Heart left ventricle (tissue), 16 donors: Measurements from ENCODE around the gene PHGDH. TPM values are rescaled to one million over a fixed set of nuclear protein-coding genes. Genes with fewer than 3 reads are reported as not detected.

Experiments
- ATAC-seq, 4 donors: fragments of 200-7000 bp; cut with Tn5 transposase; one replicate each; pipeline ENCODE4 v1.9.1; 2020 to 2022; ENCODE audit warnings: moderate library complexity in 4 of 4, mild to moderate bottlenecking in 3 of 4, moderate number of reproducible peaks in 1 of 4
- DNase-seq, 5 donors: peaks; one replicate each; pipeline ENCODE4 v3.0.0-alpha.2; 2020
- H3K27ac ChIP-seq, 12 donors: fragments of 200-600 bp; sonication (generic) in 4 of 12; one replicate each; pipeline versions ENCODE4 v1.5.0 to v1.8.0; 2016 to 2022; ENCODE audit warnings: mild to moderate bottlenecking in 2 of 12
- H3K27me3 ChIP-seq, 9 donors: fragments of 200-600 bp; sonication (generic) in 2 of 9; one replicate each; pipeline versions ENCODE4 v1.5.1 to v1.8.0; 2016 to 2022; ENCODE audit warnings: mild to moderate bottlenecking in 3 of 9
- H3K36me3 ChIP-seq, 9 donors: fragments of 200-600 bp; sonication (generic) in 2 of 9; one replicate each; pipeline versions ENCODE4 v1.5.0 to v1.8.0; 2018 to 2022; ENCODE audit warnings: mild to moderate bottlenecking in 2 of 9
- H3K4me1 ChIP-seq, 12 donors: fragments of 200-600 bp; sonication (generic) in 4 of 12; one replicate each; pipeline versions ENCODE4 v1.5.0 to v1.8.0; 2016 to 2022; ENCODE audit warnings: mild to moderate bottlenecking in 3 of 12
- H3K4me3 ChIP-seq, 12 donors: fragments of 200-600 bp; sonication (generic) in 4 of 12; one replicate each; pipeline versions ENCODE4 v1.5.0 to v1.8.0; 2017 to 2022; ENCODE audit warnings: mild to moderate bottlenecking in 9 of 12, moderate library complexity in 4 of 12
- H3K9me3 ChIP-seq, 12 donors: fragments of 200-600 bp; sonication (generic) in 4 of 12; one replicate each; pipeline versions ENCODE4 v1.5.0 to v1.8.0; 2016 to 2022; ENCODE audit warnings: mild to moderate bottlenecking in 1 of 12
- CTCF ChIP-seq, 12 donors: fragments of 200-600 bp; sonication (generic) in 4 of 12; IDR thresholded peaks; one replicate each; pipeline versions ENCODE4 v1.5.0 to v1.8.0; 2018 to 2022; ENCODE audit warnings: antibody characterized with exemption in 12 of 12, mild to moderate bottlenecking in 5 of 12
- POLR2A ChIP-seq, 2 donors: fragments of 450-650 bp; IDR thresholded peaks; one replicate each; pipeline ENCODE4 v1.6.1; 2017; ENCODE audit warnings: antibody characterized with exemption in 2 of 2, mild to moderate bottlenecking in 2 of 2, moderate library complexity in 2 of 2
- WGBS, 4 donors: extraction: QIAGEN DNeasy Blood & Tissue Kit in 2 of 4; methylation state at CpG; one replicate each; pipeline versions ENCODE4 v1.1.5 to v1.1.7; 2013 to 2018; 5-methylcytosine and 5-hydroxymethylcytosine counted together
- intact Hi-C, 10 donors: fragments of 100-400 bp; cut with DNase I; formaldehyde crosslinking; loops; one replicate each; pipeline versions ENCODE4 v1.11.1 to v1.14.2; 2022
- polyA plus RNA-seq, 2 donors: library from polyadenylated mRNA; stranded (reverse); fragments of 200-250 nt; gene quantifications; one replicate each; pipeline ENCODE4 v1.2.3, GENCODE V29; 2013
- total RNA-seq, 9 donors: library from RNA; depleted of rRNA in 2 of 9; stranded (reverse); fragments of >200 nt in 2 of 9; fragmentation: NEBNext Ultra II Directional in 3 of 9; extraction: Animal tissue kit (Norgen Biotek cat#: 25700) in 3 of 9; gene quantifications; one replicate each; pipeline versions ENCODE4 v1.1.0 to v1.2.4, GENCODE V29; 2016 to 2023
- donor health status: ischemic (EF 13 %, LVEDD 7.1; RV severe dilation, severe dysfunction).
- donor health status: healthy with polysubstance abuse.
- donor health status: DM: no; HTN: yes; CAD: no.
- donor health status: DM: no; HTN: no; CAD: no.
- donor health status: ischemic (EF 25% LVEDD 6.9; RV normal size, moderate dysfunction).
- donor health status: ischemic (EF 25% LVEDD 5.7; RV mildly dilated, moderate dysfunction).
- donor health status: healthy.
- donor health status: DM: yes; HTN: yes; CAD: no.
- donor health status: ischemic (EF 35%, LVEDD 5.7; RV mildly dilated, moderate dysfunction).
- donor health status: nonischemic (EF 11% LVEDD 7.7; RV severe dilation, severe dysfunction).
- donor health status: DM: yes; HTN: yes; CAD: no.
- donor health status: PGD.
- donor health status: ischemic (EF 29% LVEDD 5.4; RV normal size, mild dysfunction).
- donor health status: nonischemic (EF 23%, LVEDD 6.1; RV moderate dilation, normal function).

Gene PHGDH
- total and polyA plus RNA-seq, 11 donors = 2.8 to 39.6 (median 5.2) TPM

DNA sequence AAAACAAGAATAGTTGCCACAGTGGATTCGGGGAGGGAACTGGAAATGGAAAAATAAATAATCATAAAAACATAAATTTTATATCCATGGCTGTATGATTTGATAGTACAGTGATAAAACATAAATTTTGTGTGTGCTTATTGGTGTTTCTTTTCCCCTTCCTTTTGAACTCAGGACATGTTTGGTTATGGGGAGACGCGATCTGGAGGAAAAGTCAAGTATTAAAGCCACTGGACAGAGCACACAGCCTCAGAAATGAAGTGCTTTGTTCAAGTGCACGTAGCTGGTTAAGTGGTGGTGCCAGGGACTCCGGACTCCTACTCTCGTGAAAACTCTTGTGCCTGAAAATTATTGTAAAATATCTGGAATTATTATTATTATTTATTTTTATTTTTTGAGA is 66.6 kb downstream of the PHGDH start:
- TF ChIP-seq POLR2A (IDR thresholded peaks at IDR 0.05) (no peak), CTCF (IDR thresholded peaks at IDR 0.05) (no peak)
- no peak for ATAC-seq
- H3K27me3 ChIP-seq = no peaks in the 10 kb centered on the region
- DNase-seq = no peak
- no peak overlapping the region for H3K4me3 ChIP-seq
- H3K4me1 ChIP-seq = peaks cover 0 to 14% (median 5%) of the 10 kb centered on the region in 12 donors
- no peak overlapping the region for H3K27ac ChIP-seq
- no peaks in the 10 kb centered on the region for H3K36me3 ChIP-seq
- no peaks in the 10 kb centered on the region for H3K9me3 ChIP-seq
- WGBS, 4 donors = 93 to 96% (median 94%) methylated on average over 6 of the region's 6 CpGs
- intact Hi-C loops = no loop called here

GRCh38 chr1:119778886-119779560 is 67.3 kb downstream of the PHGDH start:
- Histone ChIP-seq H3K27me3 (no peaks in the 10 kb centered on the region), H3K4me1 (peaks cover 0 to 10% (median 3%) of the 10 kb centered on the region in 12 donors), H3K27ac (no peak overlapping the region), H3K4me3 (no peak overlapping the region), H3K9me3 (no peaks in the 10 kb centered on the region), H3K36me3 (no peaks in the 10 kb centered on the region)
- no peak for ATAC-seq
- intact Hi-C loops = no loop called here
- TF ChIP-seq CTCF (IDR thresholded peaks at IDR 0.05) = no peak
- TF ChIP-seq POLR2A (IDR thresholded peaks at IDR 0.05) = no peak
- DNase-seq = no peak
- WGBS, 4 donors = 90 to 95% (median 92%) methylated on average over 13 of the region's 13 CpGs

GRCh38 chr1:119779869-119780356 is 68.2 kb downstream of the PHGDH start:
- no peaks in the 10 kb centered on the region for H3K27me3 ChIP-seq
- intact Hi-C loops = no loop called here
- H3K9me3 ChIP-seq = no peaks in the 10 kb centered on the region
- H3K4me1 ChIP-seq = peaks cover 0 to 10% (median 0%) of the 10 kb centered on the region in 12 donors
- H3K36me3 ChIP-seq = no peaks in the 10 kb centered on the region
- DNase-seq = peak in 1 of 5 donors; percentile 40
- 1 to 15% (median 5%) methylated on average over 5 of the region's 5 CpGs for WGBS, 4 donors
- peak overlapping the region in 5 of 12 donors; percentile 8 to 48 (median 34) for H3K4me3 ChIP-seq
- peak; percentile 37 to 74 (median 64) for ATAC-seq
- peak overlapping the region in 2 of 12 donors; percentile 23 to 53 for H3K27ac ChIP-seq
- no peak for TF ChIP-seq POLR2A (IDR thresholded peaks at IDR 0.05)
- no peak for TF ChIP-seq CTCF (IDR thresholded peaks at IDR 0.05)

GRCh38 chr1:119781434-119782210 is 69.9 kb downstream of the PHGDH start:
- no peak overlapping the region for H3K4me3 ChIP-seq
- intact Hi-C loops = no loop called here
- TF ChIP-seq CTCF (IDR thresholded peaks at IDR 0.05) (no peak), POLR2A (IDR thresholded peaks at IDR 0.05) (no peak)
- H3K27me3 ChIP-seq = no peaks in the 10 kb centered on the region
- peaks cover 0 to 10% (median 0%) of the 10 kb centered on the region in 12 donors for H3K4me1 ChIP-seq
- H3K9me3 ChIP-seq = no peaks in the 10 kb centered on the region
- ATAC-seq = no peak
- no peak overlapping the region for H3K27ac ChIP-seq
- 83 to 95% (median 89%) methylated on average over 11 of the region's 11 CpGs for WGBS, 4 donors
- no peaks in the 10 kb centered on the region for H3K36me3 ChIP-seq
- DNase-seq = no peak
